Endothelial cell of umbilical vein (primary cell): ENCODE data around the gene ZDHHC13.

Experiments used
- CTCF ChIP-seq, 2 donors: IDR thresholded peaks; 1 replicate in 1 of 2; 2 replicates in 1 of 2; pipeline ENCODE4 v1.5.1; 2011; ENCODE audit warnings: low read length in 2 of 2, mild to moderate bottlenecking in 2 of 2, moderate library complexity in 2 of 2, control low read depth in 1 of 2, inconsistent platforms in 1 of 2, low read depth in 1 of 2; ENCODE audit not compliant: insufficient read depth in 1 of 2; ENCODE audit errors: extremely low read depth in 1 of 2
- EZH2 ChIP-seq: IDR thresholded peaks from 2 replicates; pipeline ENCODE4 v1.6.1; 2012; ENCODE audit warnings: borderline replicate concordance, low read depth, mild to moderate bottlenecking, moderate library complexity, low read length, inconsistent platforms; ENCODE audit not compliant: severe bottlenecking
- JUN ChIP-seq: IDR thresholded peaks from 2 replicates; pipeline ENCODE4 v1.6.1; 2011; ENCODE audit warnings: borderline replicate concordance, low read depth; ENCODE audit not compliant: insufficient read length, insufficient read depth
- MYC ChIP-seq: IDR thresholded peaks from one replicate; pipeline ENCODE4 v1.6.1; 2011; ENCODE audit warnings: mild to moderate bottlenecking, low read depth, low read length
- POLR2A ChIP-seq: IDR thresholded peaks from 2 replicates; pipeline ENCODE4 v1.6.1; 2012; ENCODE audit warnings: low read depth, mild to moderate bottlenecking, control low read depth, low read length
- POLR2AphosphoS5 ChIP-seq: IDR thresholded peaks from 2 replicates; pipeline ENCODE4 v1.6.1; 2012; ENCODE audit warnings: low read depth, mild to moderate bottlenecking, control low read depth, low read length, moderate library complexity; ENCODE audit not compliant: insufficient read depth
- TF ChIP-seq, protein P1 (sequence below): IDR thresholded peaks from 2 replicates; pipeline ENCODE4 v1.6.1; 2011; ENCODE audit not compliant: insufficient read depth, insufficient read length

DNA sequence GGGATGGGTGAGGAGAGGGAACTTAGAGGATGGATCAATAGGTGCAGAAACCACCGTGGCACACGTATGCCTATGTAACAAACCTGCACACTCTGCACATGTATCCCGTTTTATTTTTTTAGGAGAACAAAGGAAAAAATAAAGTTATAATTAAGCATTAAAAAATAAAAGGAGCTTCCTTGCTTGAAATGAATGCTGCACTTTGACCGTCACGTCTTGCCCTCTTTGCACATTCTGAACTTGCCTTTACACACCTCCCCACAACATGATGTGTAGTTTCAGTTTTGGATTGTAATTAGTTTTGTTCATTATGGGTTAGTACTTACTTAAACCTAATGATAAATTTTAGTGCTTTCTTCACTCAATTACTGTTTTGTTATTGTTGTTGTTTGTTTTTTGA lies 87.9 kb downstream of the ZDHHC13 start:
- no peak for TF ChIP-seq CTCF (IDR thresholded peaks at IDR 0.05; ENCODE audit: extremely low read depth in 1 of 2, insufficient read depth in 1 of 2, low read depth in 1 of 2, low read length in 2 of 2)
- TF ChIP-seq, protein P1, sequence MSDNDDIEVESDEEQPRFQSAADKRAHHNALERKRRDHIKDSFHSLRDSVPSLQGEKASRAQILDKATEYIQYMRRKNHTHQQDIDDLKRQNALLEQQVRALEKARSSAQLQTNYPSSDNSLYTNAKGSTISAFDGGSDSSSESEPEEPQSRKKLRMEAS: no peak
- no peak for TF ChIP-seq POLR2A
- TF ChIP-seq EZH2: no peak
- TF ChIP-seq POLR2AphosphoS5: no peak
- TF ChIP-seq MYC: no peak
- no peak for TF ChIP-seq JUN
